Keratinocyte (primary cell): ENCODE measurements around the gene ANO2. TPM values are rescaled to one million over a fixed set of nuclear protein-coding genes. Genes with fewer than 3 reads are reported as not detected.

Experiments
- DNase-seq: peaks from one replicate; pipeline ENCODE4 v3.0.0-alpha.2; 2011; ENCODE audit warnings: low read depth, missing footprints, low spot score
- FAIRE-seq: peaks from 2 replicates; lab custom pipeline; 2011; peaks lifted over from hg19 to GRCh38; lab: Jason Lieb, UNC
- H2AFZ ChIP-seq: 2 replicates; pipeline ENCODE4 v1.6.0; 2012; ENCODE audit warnings: low read length, control low read depth, inconsistent platforms; ENCODE audit not compliant: control insufficient read depth
- H3K27ac ChIP-seq: 2 replicates; pipeline ENCODE4 v1.5.1; 2011; ENCODE audit warnings: low read length; ENCODE audit not compliant: control insufficient read depth, insufficient read depth
- H3K27me3 ChIP-seq: 3 replicates; pipeline ENCODE4 v1.6.0; 2011; ENCODE audit warnings: low read length; ENCODE audit not compliant: control insufficient read depth, insufficient read depth; ENCODE audit errors: extremely low read depth
- H3K36me3 ChIP-seq, 2 experiments: 2 replicates in 1 of 2; 3 replicates in 1 of 2; pipeline ENCODE4 v1.5.1; 2011; ENCODE audit warnings: low read length in 2 of 2, mild to moderate bottlenecking in 1 of 2; ENCODE audit not compliant: control insufficient read depth in 2 of 2, insufficient read depth in 2 of 2; ENCODE audit errors: extremely low read depth in 1 of 2
- H3K4me1 ChIP-seq: 3 replicates; pipeline ENCODE4 v1.5.1; 2011; ENCODE audit warnings: low read length; ENCODE audit not compliant: control insufficient read depth, insufficient read depth; ENCODE audit errors: extremely low read depth
- H3K4me2 ChIP-seq: 3 replicates; pipeline ENCODE4 v1.6.0; 2011; ENCODE audit warnings: low read depth, low read length; ENCODE audit not compliant: control insufficient read depth, insufficient read depth; ENCODE audit errors: extremely low read depth
- H3K4me3 ChIP-seq, 3 experiments: fragments of 200-600 bp in 1 of 3; sonication (generic) in 1 of 3; 2 replicates in 2 of 3; 3 replicates in 1 of 3; pipeline ENCODE4 v1.5.1; 2011 to 2016; ENCODE audit warnings: low read length in 3 of 3, mild to moderate bottlenecking in 3 of 3, control low read depth in 2 of 3, inconsistent platforms in 1 of 3, low read depth in 1 of 3, mixed read lengths in 1 of 3, mixed run types in 1 of 3, moderate library complexity in 1 of 3; ENCODE audit not compliant: control insufficient read depth in 2 of 3, insufficient read depth in 2 of 3; ENCODE audit errors: extremely low read depth in 1 of 3
- H3K79me2 ChIP-seq: 2 replicates; pipeline ENCODE4 v1.6.0; 2012; ENCODE audit warnings: low read length; ENCODE audit not compliant: control insufficient read depth, insufficient read depth
- H3K9ac ChIP-seq: 3 replicates; pipeline ENCODE4 v1.6.0; 2011; ENCODE audit warnings: low read length; ENCODE audit not compliant: control insufficient read depth, insufficient read depth; ENCODE audit errors: extremely low read depth
- H3K9me1 ChIP-seq: 3 replicates; pipeline ENCODE4 v1.6.0; 2011; ENCODE audit warnings: low read length; ENCODE audit not compliant: control insufficient read depth, insufficient read depth; ENCODE audit errors: extremely low read depth
- H3K9me3 ChIP-seq: 2 replicates; pipeline ENCODE4 v1.5.1; 2012; ENCODE audit warnings: low read depth, low read length; ENCODE audit not compliant: control insufficient read depth
- H4K20me1 ChIP-seq: 3 replicates; pipeline ENCODE4 v1.6.0; 2011; ENCODE audit warnings: low read length; ENCODE audit not compliant: control insufficient read depth, insufficient read depth; ENCODE audit errors: extremely low read depth
- EZH2 ChIP-seq: IDR thresholded peaks from one replicate; pipeline ENCODE4 v1.6.1; 2012; ENCODE audit warnings: inconsistent platforms, mild to moderate bottlenecking, low read length, moderate library complexity
- dilution Hi-C: fragments of 300-500 bp; cut with MboI; formaldehyde crosslinking; loops from one replicate; pipeline ENCODE4 v1.7.0; 2020; ENCODE audit warnings: low sequenced_read_pairs; ENCODE audit not compliant: extremely low pct_ligation_motif_present
- polyA plus RNA-seq, 5 experiments: library from polyadenylated mRNA; depleted of rRNA in 3 of 5; stranded (reverse) in 3 of 5; stranded (forward) in 1 of 5; unstranded in 1 of 5; fragments of >200 nt; gene quantifications; 1 replicate in 1 of 5; 2 replicates in 3 of 5; 3 replicates in 1 of 5; pipeline versions ENCODE4 v1.2.1 to v1.2.3, GENCODE V29; 2011 to 2012; ENCODE audit warnings: missing spikeins in 2 of 5, low read depth in 1 of 5, low replicate concordance in 1 of 5
- TF ChIP-seq, protein P1 (sequence below), 3 experiments: IDR thresholded peaks in 1 of 3; conservative IDR thresholded peaks in 1 of 3; optimal IDR thresholded peaks in 1 of 3; 2 replicates in 2 of 3; 3 replicates in 1 of 3; pipeline versions ENCODE3 to v1.5.1; 2011; ENCODE audit warnings: low read length in 3 of 3, mild to moderate bottlenecking in 3 of 3, moderate library complexity in 2 of 3, control low read depth in 1 of 3, inconsistent platforms in 1 of 3; ENCODE audit not compliant: insufficient read depth in 2 of 3; ENCODE audit errors: extremely low read depth in 1 of 3

ANO2 gene
- polyA plus RNA-seq, 1 donor (not counting 4 experiments of a cell fraction or from before 2014, with no cell fraction given): 0.14 TPM

GRCh38 chr12:5522432-5523335 is 422.4 kb downstream of the ANO2 start:
- Histone ChIP-seq H3K9me3 (no peaks in the 10 kb centered on the region), H2AFZ (no peak overlapping the region), H3K79me2 (no peaks in the 10 kb centered on the region), H3K9ac (no peak overlapping the region), H3K4me1 (no peaks in the 10 kb centered on the region), H4K20me1 (no peaks in the 10 kb centered on the region), H3K27me3 (no peaks in the 10 kb centered on the region), H3K27ac (no peak overlapping the region), H3K36me3 (no peaks in the 10 kb centered on the region), H3K9me1 (no peaks in the 10 kb centered on the region), H3K4me2 (no peak overlapping the region), H3K4me3 (no peak overlapping the region)
- no peak for DNase-seq
- TF ChIP-seq EZH2: no peak
- TF ChIP-seq, protein P1, sequence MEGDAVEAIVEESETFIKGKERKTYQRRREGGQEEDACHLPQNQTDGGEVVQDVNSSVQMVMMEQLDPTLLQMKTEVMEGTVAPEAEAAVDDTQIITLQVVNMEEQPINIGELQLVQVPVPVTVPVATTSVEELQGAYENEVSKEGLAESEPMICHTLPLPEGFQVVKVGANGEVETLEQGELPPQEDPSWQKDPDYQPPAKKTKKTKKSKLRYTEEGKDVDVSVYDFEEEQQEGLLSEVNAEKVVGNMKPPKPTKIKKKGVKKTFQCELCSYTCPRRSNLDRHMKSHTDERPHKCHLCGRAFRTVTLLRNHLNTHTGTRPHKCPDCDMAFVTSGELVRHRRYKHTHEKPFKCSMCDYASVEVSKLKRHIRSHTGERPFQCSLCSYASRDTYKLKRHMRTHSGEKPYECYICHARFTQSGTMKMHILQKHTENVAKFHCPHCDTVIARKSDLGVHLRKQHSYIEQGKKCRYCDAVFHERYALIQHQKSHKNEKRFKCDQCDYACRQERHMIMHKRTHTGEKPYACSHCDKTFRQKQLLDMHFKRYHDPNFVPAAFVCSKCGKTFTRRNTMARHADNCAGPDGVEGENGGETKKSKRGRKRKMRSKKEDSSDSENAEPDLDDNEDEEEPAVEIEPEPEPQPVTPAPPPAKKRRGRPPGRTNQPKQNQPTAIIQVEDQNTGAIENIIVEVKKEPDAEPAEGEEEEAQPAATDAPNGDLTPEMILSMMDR (optimal IDR thresholded peaks at IDR 0.05 in 1 of 3, IDR thresholded peaks at IDR 0.05 in 1 of 3, conservative IDR thresholded peaks at IDR 0.05 in 1 of 3; ENCODE audit: extremely low read depth in 1 of 3, insufficient read depth in 2 of 3, low read length in 3 of 3): no peak
- FAIRE-seq: no peak
- dilution Hi-C loops: no loop called here

DNA sequence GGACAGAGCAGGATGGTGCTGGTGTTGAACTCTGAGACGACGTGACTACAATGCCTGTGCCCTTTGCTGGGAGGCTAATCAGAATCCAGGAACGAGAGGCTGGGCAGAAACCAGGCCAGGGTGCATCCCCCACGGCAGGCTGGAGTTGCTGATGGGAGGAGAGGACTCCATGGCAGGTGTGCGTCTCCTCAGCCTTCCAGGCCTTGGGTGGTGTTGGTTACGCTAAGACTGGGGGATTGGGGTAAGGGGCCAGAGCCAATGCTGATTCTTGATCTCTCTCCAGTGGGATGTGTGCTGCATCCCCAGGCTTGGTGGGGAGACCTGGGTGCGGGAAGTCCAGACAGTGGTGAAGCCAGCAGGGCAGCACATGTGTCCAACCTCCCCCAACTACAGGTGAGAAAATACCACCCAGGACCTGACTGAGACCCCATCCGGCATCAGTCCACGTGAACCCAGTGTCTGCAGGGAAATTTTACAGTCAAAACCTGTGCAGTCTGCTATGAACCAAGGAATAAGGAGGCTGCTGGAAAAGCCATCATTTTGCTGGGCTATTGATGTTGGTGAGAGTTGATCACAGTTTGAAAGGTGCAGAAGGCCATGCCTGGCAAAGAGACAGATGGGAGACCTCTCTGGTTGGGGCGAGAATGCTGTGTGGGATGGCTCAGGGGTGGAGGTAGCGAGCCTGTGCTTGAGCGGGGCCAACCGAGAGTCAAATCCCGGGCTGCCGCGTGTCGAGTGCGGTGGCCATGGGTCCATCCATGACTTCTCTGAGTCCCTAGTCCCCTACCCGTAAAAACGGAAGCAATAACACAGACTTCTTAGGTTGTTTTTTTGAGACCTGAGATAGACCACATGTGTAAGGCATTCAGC is 423.4 kb downstream of the ANO2 start:
- no peaks in the 10 kb centered on the region for H3K4me1 ChIP-seq
- TF ChIP-seq EZH2: no peak
- TF ChIP-seq, protein P1 (optimal IDR thresholded peaks at IDR 0.05 in 1 of 3, IDR thresholded peaks at IDR 0.05 in 1 of 3, conservative IDR thresholded peaks at IDR 0.05 in 1 of 3; ENCODE audit: extremely low read depth in 1 of 3, insufficient read depth in 2 of 3, low read length in 3 of 3): no peak
- dilution Hi-C loops: no loop called here

More for the DNA sequence above, 423.4 kb downstream of the ANO2 start:
- H3K79me2 ChIP-seq: no peaks in the 10 kb centered on the region
- H3K36me3 ChIP-seq: no peaks in the 10 kb centered on the region
- H3K9ac ChIP-seq: no peak overlapping the region
- H3K27ac ChIP-seq: no peak overlapping the region
- DNase-seq (no peak), FAIRE-seq (no peak)
- no peak overlapping the region for H3K4me2 ChIP-seq
- no peak overlapping the region for H3K4me3 ChIP-seq
- peaks cover 2% of the 10 kb centered on the region for H3K27me3 ChIP-seq
- H3K9me1 ChIP-seq: no peaks in the 10 kb centered on the region
- no peaks in the 10 kb centered on the region for H4K20me1 ChIP-seq
- H2AFZ ChIP-seq: no peak overlapping the region
- no peaks in the 10 kb centered on the region for H3K9me3 ChIP-seq
